Tibial nerve (tissue), 4 donors: ENCODE results near the gene RICTOR.

Experiments
- EP300 ChIP-seq, 2 donors: sonication (generic); formaldehyde crosslinking; IDR thresholded peaks; one replicate each; pipeline ENCODE4 v1.6.1; 2017; ENCODE audit warnings: antibody characterized with exemption in 2 of 2, mild to moderate bottlenecking in 1 of 2
- POLR2A ChIP-seq, 2 donors: fragments of 450-650 bp; IDR thresholded peaks; one replicate each; pipeline ENCODE4 v1.6.1; 2017; ENCODE audit warnings: antibody characterized with exemption in 2 of 2, mild to moderate bottlenecking in 2 of 2, moderate library complexity in 2 of 2
- TF ChIP-seq, protein P1 (sequence below), 5 experiments: fragments of 200-600 bp in 3 of 5; fragments of 450-650 bp in 2 of 5; sonication (generic) in 3 of 5; IDR thresholded peaks; one replicate each; pipeline ENCODE4 v1.5.1; 2016 to 2019; ENCODE audit warnings: antibody characterized with exemption in 5 of 5, mild to moderate bottlenecking in 3 of 5, moderate library complexity in 2 of 5

DNA sequence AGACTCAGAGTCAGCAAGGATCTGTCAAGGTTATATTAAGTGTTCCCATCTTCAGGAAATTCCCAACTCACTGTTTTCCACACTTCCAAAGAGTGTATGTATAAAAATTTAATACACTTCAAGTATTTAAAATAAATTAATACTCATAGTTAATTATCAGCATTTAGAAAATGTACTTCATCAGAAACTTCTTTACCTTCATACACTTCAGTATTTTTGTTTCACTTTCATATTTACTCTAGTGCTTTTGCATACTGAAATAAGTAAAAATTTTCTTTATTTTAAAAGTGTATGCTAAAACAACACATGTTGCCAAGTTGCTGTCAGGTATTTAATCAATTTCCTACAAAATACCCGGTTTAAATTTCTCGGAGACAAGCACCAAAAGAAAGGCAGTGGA is 16.5 kb downstream of the RICTOR start:
- no peak for TF ChIP-seq POLR2A (IDR thresholded peaks at IDR 0.05)
- TF ChIP-seq, protein P1, sequence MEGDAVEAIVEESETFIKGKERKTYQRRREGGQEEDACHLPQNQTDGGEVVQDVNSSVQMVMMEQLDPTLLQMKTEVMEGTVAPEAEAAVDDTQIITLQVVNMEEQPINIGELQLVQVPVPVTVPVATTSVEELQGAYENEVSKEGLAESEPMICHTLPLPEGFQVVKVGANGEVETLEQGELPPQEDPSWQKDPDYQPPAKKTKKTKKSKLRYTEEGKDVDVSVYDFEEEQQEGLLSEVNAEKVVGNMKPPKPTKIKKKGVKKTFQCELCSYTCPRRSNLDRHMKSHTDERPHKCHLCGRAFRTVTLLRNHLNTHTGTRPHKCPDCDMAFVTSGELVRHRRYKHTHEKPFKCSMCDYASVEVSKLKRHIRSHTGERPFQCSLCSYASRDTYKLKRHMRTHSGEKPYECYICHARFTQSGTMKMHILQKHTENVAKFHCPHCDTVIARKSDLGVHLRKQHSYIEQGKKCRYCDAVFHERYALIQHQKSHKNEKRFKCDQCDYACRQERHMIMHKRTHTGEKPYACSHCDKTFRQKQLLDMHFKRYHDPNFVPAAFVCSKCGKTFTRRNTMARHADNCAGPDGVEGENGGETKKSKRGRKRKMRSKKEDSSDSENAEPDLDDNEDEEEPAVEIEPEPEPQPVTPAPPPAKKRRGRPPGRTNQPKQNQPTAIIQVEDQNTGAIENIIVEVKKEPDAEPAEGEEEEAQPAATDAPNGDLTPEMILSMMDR (IDR thresholded peaks at IDR 0.05), result no peak
- no peak for TF ChIP-seq EP300 (IDR thresholded peaks at IDR 0.05)
